GM12878 (cell line): ENCODE results near the gene MMP7.

ENCODE experiments used
- CBX5 ChIP-seq: sonication (generic); IDR thresholded peaks from 2 replicates; pipeline ENCODE4 v1.6.1; 2016; ENCODE audit warnings: low read depth, moderate library complexity, mild to moderate bottlenecking, inconsistent platforms
- RAD21 ChIP-seq: IDR thresholded peaks from 2 replicates; pipeline ENCODE4 v1.6.1; 2011; ENCODE audit warnings: mild to moderate bottlenecking, low read depth, low read length, moderate library complexity; ENCODE audit not compliant: insufficient read depth
- YY1 ChIP-seq: IDR thresholded peaks from 2 replicates; pipeline ENCODE4 v1.6.1; 2011; ENCODE audit warnings: low read depth, mild to moderate bottlenecking, low read length
- ZNF274 ChIP-seq: IDR thresholded peaks from one replicate; pipeline ENCODE4 v1.8.0; 2011; ENCODE audit not compliant: insufficient read length, insufficient read depth
- ZZZ3 ChIP-seq: IDR thresholded peaks from 2 replicates; pipeline ENCODE4 v1.6.1; 2011; ENCODE audit warnings: low read depth; ENCODE audit not compliant: control insufficient read depth, insufficient read length
- TF ChIP-seq, protein P1 (sequence below): IDR thresholded peaks from 2 replicates; pipeline ENCODE4 v1.6.1; 2012; ENCODE audit warnings: mild to moderate bottlenecking, low read depth, low read length
- TF ChIP-seq, protein P2 (sequence below), 3 experiments: IDR thresholded peaks in 2 of 3; conservative IDR thresholded peaks in 1 of 3; 2 replicates each; pipeline ENCODE4 v1.5.1; 2011; ENCODE audit warnings: low read depth in 3 of 3, low read length in 3 of 3, mild to moderate bottlenecking in 3 of 3, control low read depth in 2 of 3, moderate library complexity in 2 of 3, inconsistent platforms in 1 of 3, mixed read lengths in 1 of 3; ENCODE audit not compliant: control insufficient read depth in 2 of 3, insufficient read depth in 1 of 3; ENCODE audit errors: extremely low read depth in 1 of 3
- TF ChIP-seq, protein P3 (sequence below): fragments of 450-650 bp; formaldehyde crosslinking; IDR thresholded peaks from 2 replicates; pipeline ENCODE4 v1.4.0; 2020; ENCODE audit warnings: mild to moderate bottlenecking, moderate library complexity

DNA sequence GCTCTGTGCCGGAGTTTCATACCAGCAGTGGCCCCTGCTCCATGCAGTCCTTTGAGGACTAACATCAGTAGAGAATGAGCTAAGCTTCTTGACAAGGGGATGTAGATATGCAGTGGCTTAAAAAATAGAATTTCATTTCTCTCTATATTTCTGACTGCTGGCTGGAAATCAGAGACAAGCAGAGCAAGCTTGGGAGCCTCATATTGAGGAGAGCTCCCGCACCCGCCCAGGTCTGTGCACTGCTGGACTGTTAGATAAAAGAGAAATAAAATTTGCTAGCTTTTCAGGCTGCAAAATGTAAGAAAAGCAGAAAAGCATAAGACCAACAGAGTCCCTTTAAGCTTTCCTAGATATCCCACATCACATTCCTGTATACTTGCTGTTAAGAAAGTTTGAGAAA lies 31.4 kb downstream of the MMP7 start:
- TF ChIP-seq, protein P1, sequence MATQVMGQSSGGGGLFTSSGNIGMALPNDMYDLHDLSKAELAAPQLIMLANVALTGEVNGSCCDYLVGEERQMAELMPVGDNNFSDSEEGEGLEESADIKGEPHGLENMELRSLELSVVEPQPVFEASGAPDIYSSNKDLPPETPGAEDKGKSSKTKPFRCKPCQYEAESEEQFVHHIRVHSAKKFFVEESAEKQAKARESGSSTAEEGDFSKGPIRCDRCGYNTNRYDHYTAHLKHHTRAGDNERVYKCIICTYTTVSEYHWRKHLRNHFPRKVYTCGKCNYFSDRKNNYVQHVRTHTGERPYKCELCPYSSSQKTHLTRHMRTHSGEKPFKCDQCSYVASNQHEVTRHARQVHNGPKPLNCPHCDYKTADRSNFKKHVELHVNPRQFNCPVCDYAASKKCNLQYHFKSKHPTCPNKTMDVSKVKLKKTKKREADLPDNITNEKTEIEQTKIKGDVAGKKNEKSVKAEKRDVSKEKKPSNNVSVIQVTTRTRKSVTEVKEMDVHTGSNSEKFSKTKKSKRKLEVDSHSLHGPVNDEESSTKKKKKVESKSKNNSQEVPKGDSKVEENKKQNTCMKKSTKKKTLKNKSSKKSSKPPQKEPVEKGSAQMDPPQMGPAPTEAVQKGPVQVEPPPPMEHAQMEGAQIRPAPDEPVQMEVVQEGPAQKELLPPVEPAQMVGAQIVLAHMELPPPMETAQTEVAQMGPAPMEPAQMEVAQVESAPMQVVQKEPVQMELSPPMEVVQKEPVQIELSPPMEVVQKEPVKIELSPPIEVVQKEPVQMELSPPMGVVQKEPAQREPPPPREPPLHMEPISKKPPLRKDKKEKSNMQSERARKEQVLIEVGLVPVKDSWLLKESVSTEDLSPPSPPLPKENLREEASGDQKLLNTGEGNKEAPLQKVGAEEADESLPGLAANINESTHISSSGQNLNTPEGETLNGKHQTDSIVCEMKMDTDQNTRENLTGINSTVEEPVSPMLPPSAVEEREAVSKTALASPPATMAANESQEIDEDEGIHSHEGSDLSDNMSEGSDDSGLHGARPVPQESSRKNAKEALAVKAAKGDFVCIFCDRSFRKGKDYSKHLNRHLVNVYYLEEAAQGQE, result no peak
- TF ChIP-seq, protein P2, sequence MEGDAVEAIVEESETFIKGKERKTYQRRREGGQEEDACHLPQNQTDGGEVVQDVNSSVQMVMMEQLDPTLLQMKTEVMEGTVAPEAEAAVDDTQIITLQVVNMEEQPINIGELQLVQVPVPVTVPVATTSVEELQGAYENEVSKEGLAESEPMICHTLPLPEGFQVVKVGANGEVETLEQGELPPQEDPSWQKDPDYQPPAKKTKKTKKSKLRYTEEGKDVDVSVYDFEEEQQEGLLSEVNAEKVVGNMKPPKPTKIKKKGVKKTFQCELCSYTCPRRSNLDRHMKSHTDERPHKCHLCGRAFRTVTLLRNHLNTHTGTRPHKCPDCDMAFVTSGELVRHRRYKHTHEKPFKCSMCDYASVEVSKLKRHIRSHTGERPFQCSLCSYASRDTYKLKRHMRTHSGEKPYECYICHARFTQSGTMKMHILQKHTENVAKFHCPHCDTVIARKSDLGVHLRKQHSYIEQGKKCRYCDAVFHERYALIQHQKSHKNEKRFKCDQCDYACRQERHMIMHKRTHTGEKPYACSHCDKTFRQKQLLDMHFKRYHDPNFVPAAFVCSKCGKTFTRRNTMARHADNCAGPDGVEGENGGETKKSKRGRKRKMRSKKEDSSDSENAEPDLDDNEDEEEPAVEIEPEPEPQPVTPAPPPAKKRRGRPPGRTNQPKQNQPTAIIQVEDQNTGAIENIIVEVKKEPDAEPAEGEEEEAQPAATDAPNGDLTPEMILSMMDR (IDR thresholded peaks at IDR 0.05 in 2 of 3, conservative IDR thresholded peaks at IDR 0.05 in 1 of 3; ENCODE audit: control insufficient read depth in 2 of 3, extremely low read depth in 1 of 3, insufficient read depth in 1 of 3, low read depth in 3 of 3, low read length in 3 of 3), result no peak
- TF ChIP-seq ZNF274, result no peak
- no peak for TF ChIP-seq ZZZ3
- TF ChIP-seq, protein P3, sequence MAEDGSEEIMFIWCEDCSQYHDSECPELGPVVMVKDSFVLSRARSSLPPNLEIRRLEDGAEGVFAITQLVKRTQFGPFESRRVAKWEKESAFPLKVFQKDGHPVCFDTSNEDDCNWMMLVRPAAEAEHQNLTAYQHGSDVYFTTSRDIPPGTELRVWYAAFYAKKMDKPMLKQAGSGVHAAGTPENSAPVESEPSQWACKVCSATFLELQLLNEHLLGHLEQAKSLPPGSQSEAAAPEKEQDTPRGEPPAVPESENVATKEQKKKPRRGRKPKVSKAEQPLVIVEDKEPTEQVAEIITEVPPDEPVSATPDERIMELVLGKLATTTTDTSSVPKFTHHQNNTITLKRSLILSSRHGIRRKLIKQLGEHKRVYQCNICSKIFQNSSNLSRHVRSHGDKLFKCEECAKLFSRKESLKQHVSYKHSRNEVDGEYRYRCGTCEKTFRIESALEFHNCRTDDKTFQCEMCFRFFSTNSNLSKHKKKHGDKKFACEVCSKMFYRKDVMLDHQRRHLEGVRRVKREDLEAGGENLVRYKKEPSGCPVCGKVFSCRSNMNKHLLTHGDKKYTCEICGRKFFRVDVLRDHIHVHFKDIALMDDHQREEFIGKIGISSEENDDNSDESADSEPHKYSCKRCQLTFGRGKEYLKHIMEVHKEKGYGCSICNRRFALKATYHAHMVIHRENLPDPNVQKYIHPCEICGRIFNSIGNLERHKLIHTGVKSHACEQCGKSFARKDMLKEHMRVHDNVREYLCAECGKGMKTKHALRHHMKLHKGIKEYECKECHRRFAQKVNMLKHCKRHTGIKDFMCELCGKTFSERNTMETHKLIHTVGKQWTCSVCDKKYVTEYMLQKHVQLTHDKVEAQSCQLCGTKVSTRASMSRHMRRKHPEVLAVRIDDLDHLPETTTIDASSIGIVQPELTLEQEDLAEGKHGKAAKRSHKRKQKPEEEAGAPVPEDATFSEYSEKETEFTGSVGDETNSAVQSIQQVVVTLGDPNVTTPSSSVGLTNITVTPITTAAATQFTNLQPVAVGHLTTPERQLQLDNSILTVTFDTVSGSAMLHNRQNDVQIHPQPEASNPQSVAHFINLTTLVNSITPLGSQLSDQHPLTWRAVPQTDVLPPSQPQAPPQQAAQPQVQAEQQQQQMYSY, result no peak
- TF ChIP-seq YY1, result no peak
- TF ChIP-seq CBX5, result no peak
- no peak for TF ChIP-seq RAD21
